Gastrocnemius medialis (tissue), 4 donors: Measurements from ENCODE around the gene AGAP1. TPM values are rescaled to one million over a fixed set of nuclear protein-coding genes. Genes with fewer than 3 reads are reported as not detected.

ENCODE experiments used
- ATAC-seq, 2 donors: fragments of 150-250 bp; one replicate each; pipeline ENCODE4 v1.9.1; 2016
- DNase-seq, 2 donors: peaks; one replicate each; pipeline ENCODE4 v3.0.0-alpha.2; 2019
- H3K27ac ChIP-seq, 4 donors: fragments of 200-600 bp; sonication (generic); 1 replicate in 1 of 4; 2 replicates in 3 of 4; pipeline ENCODE4 v1.5.1; 2016 to 2018; ENCODE audit warnings: mild to moderate bottlenecking in 2 of 4, moderate library complexity in 1 of 4
- H3K27me3 ChIP-seq, 3 donors: fragments of 200-600 bp; sonication (generic) in 2 of 3; 1 replicate in 1 of 3; 2 replicates in 2 of 3; pipeline versions ENCODE4 v1.5.1 to v1.6.0; 2016 to 2019; ENCODE audit warnings: mild to moderate bottlenecking in 1 of 3, moderate library complexity in 1 of 3
- H3K36me3 ChIP-seq, 2 donors: fragments of 200-600 bp; sonication (generic) in 1 of 2; one replicate each; pipeline ENCODE4 v1.5.1; 2017 to 2018
- H3K4me1 ChIP-seq, 2 donors: fragments of 200-600 bp; sonication (generic) in 1 of 2; one replicate each; pipeline ENCODE4 v1.5.1; 2016 to 2017; ENCODE audit warnings: mild to moderate bottlenecking in 2 of 2
- H3K4me3 ChIP-seq, 4 donors: fragments of 200-600 bp; sonication (generic) in 3 of 4; 1 replicate in 1 of 4; 2 replicates in 3 of 4; pipeline ENCODE4 v1.5.1; 2016 to 2019; ENCODE audit warnings: mild to moderate bottlenecking in 2 of 4
- H3K9me3 ChIP-seq, 3 donors: fragments of 200-600 bp; sonication (generic) in 2 of 3; 1 replicate in 1 of 3; 2 replicates in 2 of 3; pipeline ENCODE4 v1.5.1; 2016 to 2019
- POLR2A ChIP-seq, 2 donors: fragments of 450-650 bp; IDR thresholded peaks; one replicate each; pipeline ENCODE4 v1.6.1; 2017; ENCODE audit warnings: antibody characterized with exemption in 2 of 2, mild to moderate bottlenecking in 2 of 2, moderate library complexity in 2 of 2
- in situ Hi-C, 4 donors: fragments of 200-750 bp; cut with MboI; loops; one replicate each; pipeline versions ENCODE4 v1.15.0 to v1.8.0; 2017; ENCODE audit warnings: low sequenced_read_pairs in 4 of 4
- intact Hi-C: fragments of 100-400 bp; cut with DNase I; formaldehyde crosslinking; loops from one replicate; pipeline ENCODE4 v1.15.1; 2023; ENCODE audit warnings: low total_unique reads
- total RNA-seq, 4 donors: library from RNA; depleted of rRNA; stranded (reverse); fragments of >200 nt; gene quantifications; one replicate each; pipeline versions ENCODE4 v1.1.0 to v1.2.3, GENCODE V29; 2016
- TF ChIP-seq, protein P1 (sequence below), 5 experiments: fragments of 450-650 bp in 3 of 5; fragments of 200-600 bp in 2 of 5; sonication (generic) in 2 of 5; IDR thresholded peaks in 4 of 5; conservative IDR thresholded peaks in 1 of 5; 1 replicate in 4 of 5; 2 replicates in 1 of 5; pipeline ENCODE4 v1.5.1; 2016 to 2019; ENCODE audit warnings: antibody characterized with exemption in 5 of 5, mild to moderate bottlenecking in 3 of 5, moderate library complexity in 3 of 5

The AGAP1 gene
- total RNA-seq, 4 donors from 2014 or later: 8.5 to 26.8 (median 14.4) TPM

DNA sequence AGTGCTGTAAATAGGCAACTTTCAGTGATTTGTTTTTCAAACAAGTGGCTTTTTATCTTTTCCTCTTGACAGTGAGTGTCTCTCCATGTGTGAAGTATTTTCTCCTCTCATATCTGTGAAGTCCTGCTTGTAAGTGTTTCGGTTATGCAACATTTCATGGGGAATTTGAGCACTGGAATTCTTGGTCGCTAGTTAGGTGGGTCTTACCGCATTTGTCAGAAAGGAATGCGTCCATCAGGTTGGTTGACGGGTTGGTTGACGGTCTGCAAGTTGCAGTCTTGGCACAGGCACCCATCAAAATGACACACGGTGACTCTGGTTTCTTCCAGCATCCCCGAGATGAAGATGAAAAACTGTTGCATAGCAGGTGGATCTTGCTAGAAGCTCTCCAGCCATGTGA, 109.8 kb downstream of the AGAP1 start:
- intact Hi-C loops: no loop called here
- DNase-seq (no peak), ATAC-seq (no peak)
- no peaks in the 10 kb centered on the region for H3K36me3 ChIP-seq
- H3K9me3 ChIP-seq: no peaks in the 10 kb centered on the region
- peaks cover 0 to 14% of the 10 kb centered on the region in 2 donors for H3K4me1 ChIP-seq
- H3K27ac ChIP-seq: no peak overlapping the region
- H3K27me3 ChIP-seq: peaks cover 0 to 4% (median 0%) of the 10 kb centered on the region in 3 donors
- in situ Hi-C loops: loop anchor here (5.0 to 10.0 kb wide), 3 partner anchors 74 to 141 kb away; no protein-coding TSS in a partner anchor
- H3K4me3 ChIP-seq: no peak overlapping the region
- TF ChIP-seq, protein P1, sequence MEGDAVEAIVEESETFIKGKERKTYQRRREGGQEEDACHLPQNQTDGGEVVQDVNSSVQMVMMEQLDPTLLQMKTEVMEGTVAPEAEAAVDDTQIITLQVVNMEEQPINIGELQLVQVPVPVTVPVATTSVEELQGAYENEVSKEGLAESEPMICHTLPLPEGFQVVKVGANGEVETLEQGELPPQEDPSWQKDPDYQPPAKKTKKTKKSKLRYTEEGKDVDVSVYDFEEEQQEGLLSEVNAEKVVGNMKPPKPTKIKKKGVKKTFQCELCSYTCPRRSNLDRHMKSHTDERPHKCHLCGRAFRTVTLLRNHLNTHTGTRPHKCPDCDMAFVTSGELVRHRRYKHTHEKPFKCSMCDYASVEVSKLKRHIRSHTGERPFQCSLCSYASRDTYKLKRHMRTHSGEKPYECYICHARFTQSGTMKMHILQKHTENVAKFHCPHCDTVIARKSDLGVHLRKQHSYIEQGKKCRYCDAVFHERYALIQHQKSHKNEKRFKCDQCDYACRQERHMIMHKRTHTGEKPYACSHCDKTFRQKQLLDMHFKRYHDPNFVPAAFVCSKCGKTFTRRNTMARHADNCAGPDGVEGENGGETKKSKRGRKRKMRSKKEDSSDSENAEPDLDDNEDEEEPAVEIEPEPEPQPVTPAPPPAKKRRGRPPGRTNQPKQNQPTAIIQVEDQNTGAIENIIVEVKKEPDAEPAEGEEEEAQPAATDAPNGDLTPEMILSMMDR (IDR thresholded peaks at IDR 0.05 in 4 of 5, conservative IDR thresholded peaks at IDR 0.05 in 1 of 5): no peak
- TF ChIP-seq POLR2A (IDR thresholded peaks at IDR 0.05): no peak

DNA sequence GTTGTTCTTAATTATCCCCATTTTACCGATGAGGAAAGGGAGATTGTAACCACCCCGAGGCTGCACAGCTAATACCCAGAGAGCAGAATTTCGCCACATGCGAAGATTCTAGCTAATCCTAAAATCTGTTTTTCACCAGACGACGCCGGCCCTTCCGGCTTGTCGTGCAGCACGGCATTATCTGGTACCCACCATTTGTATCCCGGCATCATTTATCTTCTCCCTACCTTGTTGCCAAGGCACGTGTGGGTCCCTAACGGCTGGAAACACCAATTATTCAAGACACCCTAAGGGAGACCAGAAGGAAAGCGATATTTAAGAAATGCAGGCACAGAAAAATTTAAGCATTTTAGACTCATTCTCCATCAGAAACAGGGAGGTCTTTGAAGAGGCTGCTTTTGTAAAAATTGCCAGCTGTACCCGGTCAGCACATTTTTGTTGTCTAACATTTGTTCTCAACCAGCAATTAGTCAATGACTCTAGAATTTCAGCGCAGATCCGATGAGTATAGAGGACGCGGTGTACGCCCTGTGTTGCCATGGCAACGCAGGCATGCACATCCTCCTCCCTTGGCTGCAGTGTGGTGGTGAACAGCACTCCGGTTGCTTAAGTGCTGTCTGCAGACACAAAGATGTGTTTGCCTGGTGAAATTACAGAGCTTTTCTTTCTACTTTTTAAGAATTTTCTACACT, 111.6 kb downstream of the AGAP1 start:
- ATAC-seq (peak; percentile 84), DNase-seq (peak; percentile 61 to 78)
- in situ Hi-C loops: loop anchor here in 1 of 4 donors (10.0 kb wide), 1 partner anchor 139 kb away; no protein-coding TSS in a partner anchor
- TF ChIP-seq POLR2A (IDR thresholded peaks at IDR 0.05): no peak
- TF ChIP-seq, protein P1 (IDR thresholded peaks at IDR 0.05 in 4 of 5, conservative IDR thresholded peaks at IDR 0.05 in 1 of 5): no peak
- H3K4me1 ChIP-seq: peaks cover 0 to 16% of the 10 kb centered on the region in 2 donors
- H3K27ac ChIP-seq: no peak overlapping the region
- no peak overlapping the region for H3K4me3 ChIP-seq
- H3K36me3 ChIP-seq: no peaks in the 10 kb centered on the region
- H3K9me3 ChIP-seq: no peaks in the 10 kb centered on the region
- peaks cover 0 to 4% (median 0%) of the 10 kb centered on the region in 3 donors for H3K27me3 ChIP-seq
- intact Hi-C loops: no loop called here

DNA sequence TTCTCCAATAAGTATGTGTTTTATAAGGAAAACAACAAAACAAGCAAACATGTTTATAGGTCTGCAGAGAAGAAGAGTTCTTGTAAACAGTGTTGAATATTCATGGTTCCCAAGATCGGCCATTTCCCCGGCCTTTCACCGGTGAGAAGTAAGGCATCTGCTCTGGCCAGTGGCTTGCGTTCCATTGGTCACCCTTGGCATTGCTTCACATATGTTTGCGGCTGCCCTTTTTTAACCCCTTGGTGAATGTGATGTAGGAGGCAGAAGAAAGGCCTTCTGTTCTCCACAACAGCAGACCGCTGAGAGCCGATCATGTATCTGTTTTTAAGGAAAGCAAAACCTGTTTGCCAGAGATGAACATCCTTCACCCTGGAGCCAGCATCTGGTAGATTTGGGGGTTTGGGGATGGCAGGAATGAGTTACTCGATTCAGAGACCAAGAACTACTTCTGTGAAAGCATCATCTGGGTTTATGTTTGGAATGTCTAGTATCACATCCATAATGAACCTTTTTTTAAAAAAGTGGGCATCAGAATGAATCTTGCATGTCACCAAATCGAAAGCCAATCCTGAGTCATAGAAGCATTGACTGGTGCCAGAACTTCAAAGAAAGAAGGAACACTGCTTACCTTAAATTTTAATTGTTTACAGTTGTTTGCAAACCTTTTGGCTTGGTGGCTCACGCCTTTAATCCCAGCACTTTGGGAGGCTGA, 112.3 kb downstream of the AGAP1 start:
- ATAC-seq (no peak), DNase-seq (no peak)
- in situ Hi-C loops: loop anchor here in 1 of 4 donors (10.0 kb wide), 1 partner anchor 139 kb away; no protein-coding TSS in a partner anchor
- Histone ChIP-seq H3K36me3 (no peaks in the 10 kb centered on the region), H3K4me3 (no peak overlapping the region), H3K4me1 (peaks cover 0 to 16% of the 10 kb centered on the region in 2 donors), H3K9me3 (no peaks in the 10 kb centered on the region), H3K27ac (no peak overlapping the region), H3K27me3 (peaks cover 0 to 4% (median 0%) of the 10 kb centered on the region in 3 donors)
- TF ChIP-seq, protein P1 (IDR thresholded peaks at IDR 0.05 in 4 of 5, conservative IDR thresholded peaks at IDR 0.05 in 1 of 5): no peak
- no peak for TF ChIP-seq POLR2A (IDR thresholded peaks at IDR 0.05)
- intact Hi-C loops: no loop called here

DNA sequence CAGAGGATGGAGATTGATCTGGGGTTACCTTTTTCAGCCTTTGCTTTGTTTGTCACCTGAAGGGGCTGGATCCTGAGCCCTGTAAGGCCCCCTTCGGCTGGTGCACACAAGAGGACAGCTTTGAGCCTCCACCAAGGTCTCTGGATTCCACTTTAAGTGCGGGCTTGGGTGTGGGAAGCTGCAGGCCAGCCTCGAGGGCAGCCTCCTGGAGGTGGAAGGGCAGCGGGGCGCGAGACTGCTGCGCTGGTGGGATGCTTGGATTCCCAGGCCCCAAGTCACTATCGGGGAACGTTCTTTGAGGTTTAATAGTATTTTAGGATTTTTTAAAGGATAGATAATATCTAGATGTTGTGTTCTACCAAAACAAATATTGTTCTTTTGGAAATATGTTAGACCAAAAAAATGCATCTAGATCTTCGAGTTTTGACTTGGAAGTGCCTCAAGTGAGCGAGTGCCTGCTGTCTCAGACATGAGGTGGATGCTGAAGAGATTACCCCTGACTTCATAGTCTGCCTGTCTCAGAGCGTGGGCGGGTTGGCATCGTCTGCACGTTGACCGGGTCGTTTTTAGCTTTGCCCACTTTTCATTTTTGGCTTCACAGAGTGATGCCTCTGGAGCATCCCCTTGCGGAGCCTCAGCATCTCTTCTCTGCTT, 113.8 kb downstream of the AGAP1 start:
- TF ChIP-seq, protein P1 (IDR thresholded peaks at IDR 0.05 in 4 of 5, conservative IDR thresholded peaks at IDR 0.05 in 1 of 5): no peak
- no peak for TF ChIP-seq POLR2A (IDR thresholded peaks at IDR 0.05)
- H3K27me3 ChIP-seq: peaks cover 0 to 4% (median 0%) of the 10 kb centered on the region in 3 donors
- in situ Hi-C loops (loop anchor here in 1 of 4 donors (10.0 kb wide), 1 partner anchor 137 kb away; no protein-coding TSS in a partner anchor), intact Hi-C loops (no loop called here)
- ATAC-seq (no peak), DNase-seq (no peak)
- H3K27ac ChIP-seq: peak overlapping the region in 1 of 4 donors; percentile 26
- H3K4me1 ChIP-seq: peaks cover 0 to 16% of the 10 kb centered on the region in 2 donors
- no peaks in the 10 kb centered on the region for H3K9me3 ChIP-seq
- no peak overlapping the region for H3K4me3 ChIP-seq
- H3K36me3 ChIP-seq: no peaks in the 10 kb centered on the region
